Measurements from ENCODE around the gene HRH2.

Gene HRH2

DNA sequence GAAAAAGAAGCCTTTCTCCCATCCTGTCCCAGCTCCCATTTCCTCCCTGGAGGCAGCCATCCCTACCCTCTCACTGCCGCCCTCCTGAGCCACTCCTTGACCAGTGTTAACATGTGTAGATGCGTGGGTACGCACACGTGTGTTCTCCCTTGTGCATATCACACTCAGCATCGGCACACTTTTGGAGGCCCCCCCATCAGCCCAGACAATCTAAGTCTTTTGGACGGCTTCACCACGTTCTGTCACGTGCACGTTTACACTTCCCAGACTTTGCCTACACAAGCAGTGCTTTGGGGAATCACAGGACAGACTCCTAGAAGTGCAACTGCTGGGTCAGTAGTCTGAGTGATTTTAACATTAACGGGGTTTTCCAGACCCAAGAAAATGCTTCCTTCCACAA is 18.0 kb downstream of the HRH2 start:
- DNase-seq (ENCODE audit: low read depth in 3 of 3): no peak

DNA sequence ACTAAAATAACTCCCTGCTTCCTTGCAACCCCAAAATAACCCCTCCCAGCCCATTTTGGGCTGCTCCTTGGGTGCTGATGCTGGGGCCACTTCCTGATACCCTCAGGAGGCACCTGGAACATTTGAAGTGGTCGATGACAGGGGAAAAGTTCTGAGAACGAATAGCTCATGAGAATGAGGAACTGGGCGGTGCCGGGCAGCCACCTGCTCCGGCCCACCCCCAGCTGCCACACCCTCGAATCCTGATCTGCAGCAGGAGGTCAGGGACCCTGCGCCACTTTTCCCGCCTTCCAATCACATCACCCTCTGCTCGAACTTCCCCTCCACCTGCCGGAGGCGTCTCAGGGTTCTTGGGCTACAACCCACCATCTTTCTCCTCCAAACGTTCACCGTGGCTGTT is 19.7 kb downstream of the HRH2 start:
- no peak for DNase-seq (ENCODE audit: low read depth in 3 of 3)

DNA sequence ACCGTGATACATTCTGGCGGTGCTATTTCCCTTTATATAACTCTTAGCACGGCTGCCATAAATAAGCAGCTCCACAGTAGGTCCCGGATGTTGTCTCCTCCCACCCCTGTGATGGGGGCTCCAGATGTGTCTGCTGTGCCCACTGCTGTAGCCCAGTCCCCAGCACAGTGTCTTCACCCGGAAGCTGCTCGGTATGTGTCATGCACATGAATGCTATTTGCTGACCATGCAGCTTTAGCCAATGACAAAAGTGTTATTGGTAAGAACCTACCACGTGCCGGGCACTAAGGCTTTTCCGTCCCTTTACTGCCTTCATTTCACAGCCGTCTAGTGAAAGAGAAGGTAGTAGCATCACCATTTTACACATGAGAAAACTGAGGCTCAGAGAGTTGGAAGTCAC is 20.2 kb downstream of the HRH2 start:
- no peak for DNase-seq (ENCODE audit: low read depth in 3 of 3)

DNA sequence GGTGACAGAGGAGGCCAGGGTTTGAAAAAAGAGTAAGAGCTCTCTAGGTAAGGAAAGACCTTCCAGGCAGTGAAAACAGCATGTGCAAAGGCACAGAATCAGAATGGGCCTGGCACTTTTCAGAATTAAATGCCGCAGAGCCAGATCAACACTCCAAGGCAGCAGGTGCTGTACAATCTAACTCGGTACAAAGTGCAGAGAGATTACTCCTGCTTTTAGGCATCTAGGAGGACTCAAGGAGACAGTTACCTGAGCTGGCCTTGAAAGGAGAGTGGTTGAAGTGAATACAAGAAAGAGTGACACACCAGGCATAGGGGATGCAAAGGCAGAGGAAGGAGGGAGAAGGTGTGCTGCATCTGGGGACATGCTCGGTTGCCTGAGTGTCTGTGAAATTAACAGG is 21.5 kb downstream of the HRH2 start:
- no peak for DNase-seq (ENCODE audit: low read depth in 3 of 3)

DNA sequence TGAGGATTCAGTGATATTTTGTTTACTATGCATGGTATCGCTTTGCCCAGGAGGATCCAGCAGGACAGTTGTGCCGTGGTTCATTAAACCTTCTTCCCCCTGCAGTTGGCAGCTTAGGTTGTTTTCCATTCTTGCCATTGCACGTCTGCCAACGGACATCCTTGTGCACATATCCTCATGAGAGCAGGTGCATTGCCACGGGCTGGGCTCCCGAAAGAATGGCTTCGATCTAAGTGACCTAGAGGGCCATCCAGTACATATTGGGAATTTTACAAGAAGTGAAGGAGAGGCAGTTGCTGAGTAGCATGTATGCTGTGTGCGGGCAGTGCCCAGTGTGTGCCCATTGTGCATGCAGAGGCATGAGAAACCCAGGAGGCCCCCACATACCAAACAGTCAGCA is 22.1 kb downstream of the HRH2 start:
- DNase-seq (ENCODE audit: low read depth in 3 of 3): no peak

DNA sequence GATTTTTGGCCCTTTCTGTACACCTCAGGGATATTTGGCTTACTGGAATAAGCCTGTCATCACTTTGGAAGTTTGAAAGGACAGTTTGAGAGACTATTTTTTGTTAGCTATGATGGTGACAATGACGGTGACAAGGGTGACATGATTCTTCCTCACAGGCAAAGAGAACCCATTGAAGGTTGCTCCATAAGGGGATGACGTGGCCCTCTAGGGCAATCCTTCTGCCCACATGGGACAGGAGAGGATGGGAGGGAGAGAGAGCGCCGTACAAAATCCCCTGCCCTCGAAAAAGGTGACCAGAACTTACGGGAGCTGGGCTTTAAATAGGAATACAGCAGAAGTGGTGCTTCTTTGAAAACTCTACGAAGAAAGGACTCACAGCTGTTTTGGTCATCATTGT is 22.6 kb downstream of the HRH2 start:
- no peak for DNase-seq (ENCODE audit: low read depth in 3 of 3)

DNA sequence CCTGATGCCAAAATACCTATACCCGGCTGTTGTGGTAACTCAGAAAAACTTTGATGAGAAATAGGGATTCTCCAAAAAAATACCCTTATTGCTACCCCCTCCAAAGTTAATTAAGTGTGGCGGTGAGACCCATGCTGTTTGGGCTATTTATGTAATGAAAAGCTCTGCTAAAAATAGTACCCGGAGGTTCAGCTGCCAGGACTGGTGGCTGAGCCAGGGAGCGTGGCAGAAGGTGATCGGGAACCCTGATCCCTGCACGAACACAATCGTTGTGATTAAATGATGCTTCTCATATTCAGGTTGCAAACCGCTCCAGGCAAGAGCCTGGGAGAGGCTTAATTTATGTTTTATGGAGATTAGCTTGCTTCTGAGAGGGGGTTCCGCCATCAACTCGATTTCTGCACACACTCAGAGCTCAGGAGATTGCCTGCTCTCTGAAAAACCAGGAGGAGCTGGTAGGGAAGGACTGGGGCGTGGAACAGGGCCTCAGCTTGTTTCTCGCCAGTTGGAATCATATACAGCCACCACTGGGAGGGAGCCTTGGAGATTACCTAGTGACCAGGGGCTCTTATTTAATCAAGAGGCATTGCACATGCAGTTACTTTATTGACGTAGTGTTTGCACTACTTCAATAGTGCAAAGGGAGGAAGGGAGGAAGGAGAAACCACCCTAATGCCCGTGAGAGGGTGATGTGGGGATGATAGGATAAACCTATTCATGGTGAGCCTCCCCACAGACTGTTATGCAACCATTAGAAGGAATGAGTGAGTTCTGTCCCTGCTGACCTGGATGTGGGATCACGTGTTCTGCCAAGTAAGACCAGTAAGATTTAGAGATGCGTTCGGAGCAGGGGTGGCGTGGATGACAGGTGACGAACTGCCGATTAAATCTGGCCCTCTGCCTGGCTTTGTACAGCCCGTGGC is 23.4 kb downstream of the HRH2 start:
- no peak for DNase-seq (ENCODE audit: low read depth in 3 of 3)

DNA sequence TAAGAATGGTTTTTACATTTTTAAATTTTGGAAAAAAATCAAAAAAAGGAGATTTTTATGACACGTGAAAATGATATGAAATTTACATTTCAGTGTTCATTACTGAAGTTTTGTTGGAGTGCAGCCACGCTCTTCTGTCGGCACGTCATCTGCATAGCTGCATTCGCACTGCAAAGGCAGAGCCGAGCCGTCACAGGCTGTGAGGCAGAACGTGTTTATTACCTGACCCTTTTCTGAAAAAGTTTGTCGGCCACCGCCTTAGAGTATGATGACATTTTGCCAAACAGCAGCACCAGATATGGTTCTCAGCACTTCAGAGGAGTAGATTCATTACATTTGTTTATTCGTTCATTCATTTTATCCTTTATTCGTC is 24.1 kb downstream of the HRH2 start:
- DNase-seq (ENCODE audit: low read depth in 3 of 3): no peak

DNA sequence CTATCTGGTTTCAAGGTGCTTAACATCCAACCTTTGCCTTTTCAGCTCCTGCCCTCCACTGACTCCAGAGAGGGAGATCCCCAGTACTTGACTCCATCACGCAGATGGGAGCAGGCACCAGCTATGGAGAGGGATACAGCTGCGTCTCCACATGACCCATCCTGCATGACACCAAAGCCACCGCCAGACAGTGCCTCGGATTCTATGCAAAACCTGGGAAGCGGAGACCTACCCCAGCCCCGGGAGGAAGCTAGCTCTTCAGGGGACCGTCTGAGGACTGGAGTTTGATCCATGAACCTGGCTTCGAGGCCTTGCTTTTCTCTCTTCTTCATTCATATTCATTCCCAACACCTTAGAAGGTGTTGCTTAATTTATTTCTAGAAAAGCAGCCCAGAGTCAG is 24.8 kb downstream of the HRH2 start:
- DNase-seq (ENCODE audit: low read depth in 3 of 3): no peak

DNA sequence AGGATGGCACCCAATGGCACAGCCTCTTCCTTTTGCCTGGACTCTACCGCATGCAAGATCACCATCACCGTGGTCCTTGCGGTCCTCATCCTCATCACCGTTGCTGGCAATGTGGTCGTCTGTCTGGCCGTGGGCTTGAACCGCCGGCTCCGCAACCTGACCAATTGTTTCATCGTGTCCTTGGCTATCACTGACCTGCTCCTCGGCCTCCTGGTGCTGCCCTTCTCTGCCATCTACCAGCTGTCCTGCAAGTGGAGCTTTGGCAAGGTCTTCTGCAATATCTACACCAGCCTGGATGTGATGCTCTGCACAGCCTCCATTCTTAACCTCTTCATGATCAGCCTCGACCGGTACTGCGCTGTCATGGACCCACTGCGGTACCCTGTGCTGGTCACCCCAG is 25.4 kb downstream of the HRH2 start:
- DNase-seq (ENCODE audit: low read depth in 3 of 3): no peak

DNA sequence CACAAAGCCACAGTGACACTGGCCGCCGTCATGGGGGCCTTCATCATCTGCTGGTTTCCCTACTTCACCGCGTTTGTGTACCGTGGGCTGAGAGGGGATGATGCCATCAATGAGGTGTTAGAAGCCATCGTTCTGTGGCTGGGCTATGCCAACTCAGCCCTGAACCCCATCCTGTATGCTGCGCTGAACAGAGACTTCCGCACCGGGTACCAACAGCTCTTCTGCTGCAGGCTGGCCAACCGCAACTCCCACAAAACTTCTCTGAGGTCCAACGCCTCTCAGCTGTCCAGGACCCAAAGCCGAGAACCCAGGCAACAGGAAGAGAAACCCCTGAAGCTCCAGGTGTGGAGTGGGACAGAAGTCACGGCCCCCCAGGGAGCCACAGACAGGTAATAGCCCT is 26.1 kb downstream of the HRH2 start:
- DNase-seq (ENCODE audit: low read depth in 3 of 3): no peak

DNA sequence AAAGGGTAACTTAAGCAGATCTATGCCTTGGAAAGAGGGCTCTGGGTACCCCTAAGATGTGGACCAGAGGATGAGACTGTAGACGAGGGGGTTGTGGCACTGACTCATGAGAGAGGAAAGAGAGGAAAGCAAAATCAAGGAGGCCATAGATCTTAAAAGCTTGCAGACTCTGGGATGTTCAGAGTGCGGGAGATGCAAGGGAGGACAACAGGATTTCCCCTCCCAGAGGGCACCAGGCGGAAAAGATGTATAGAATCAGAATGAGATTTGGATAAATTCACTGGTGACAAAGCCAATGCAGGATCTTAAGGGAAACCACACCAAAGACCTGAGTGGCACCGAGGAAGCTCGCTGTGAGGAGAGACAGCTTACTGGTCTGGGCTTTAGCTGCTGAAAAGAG is 27.1 kb downstream of the HRH2 start:
- no peak for DNase-seq (ENCODE audit: low read depth in 3 of 3)

DNA sequence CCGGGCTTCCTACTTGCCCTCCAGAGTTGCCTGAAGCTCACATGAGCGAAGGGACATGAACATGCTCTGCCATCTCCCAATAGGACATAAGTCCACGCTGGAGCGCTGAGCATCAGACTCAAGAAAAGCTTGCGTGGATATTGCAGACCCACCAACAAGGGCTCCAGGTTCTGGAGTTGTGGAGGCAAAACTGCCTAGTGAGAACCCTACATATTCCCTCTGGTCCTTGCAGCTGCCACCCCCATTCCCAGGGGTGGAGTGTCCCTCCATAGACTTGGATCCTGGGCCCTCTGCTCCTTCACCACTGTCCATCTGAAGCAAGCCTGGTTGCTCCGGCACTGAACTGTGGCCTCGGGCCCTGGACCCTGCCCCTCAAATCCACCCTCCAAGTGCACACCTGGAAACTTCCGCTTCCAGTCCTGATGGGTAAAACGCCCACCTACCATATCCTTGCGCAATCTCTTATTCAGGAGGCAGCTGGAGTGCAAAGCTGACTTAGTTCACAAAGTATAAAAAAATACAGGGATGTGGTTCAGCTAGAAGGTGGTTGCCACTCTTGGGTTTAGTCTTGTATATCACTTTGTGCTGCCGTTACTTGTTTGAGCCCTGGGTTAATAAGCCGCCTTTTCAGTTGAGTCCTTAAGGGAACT is 28.0 kb downstream of the HRH2 start:
- no peak for DNase-seq (ENCODE audit: low read depth in 3 of 3)

DNA sequence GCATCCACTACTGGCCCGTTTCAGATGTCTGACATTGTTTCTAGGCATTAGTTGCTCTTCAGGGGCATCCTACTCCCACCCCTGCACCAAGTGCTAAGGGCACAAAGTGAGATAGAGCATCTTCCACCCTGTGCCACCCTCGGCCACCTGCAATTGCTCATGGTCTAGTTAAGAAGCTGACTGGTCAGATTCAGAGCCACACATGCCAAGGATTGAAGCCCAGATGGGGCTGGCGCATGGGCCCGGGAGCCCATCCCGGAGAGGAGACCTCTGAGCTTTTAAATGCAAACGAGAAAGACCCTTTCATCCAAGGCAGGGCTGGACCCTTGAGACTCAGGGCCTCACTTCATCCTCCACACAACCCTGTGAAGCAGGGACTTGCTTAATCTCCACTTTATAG is 28.5 kb downstream of the HRH2 start:
- no peak for DNase-seq (ENCODE audit: low read depth in 3 of 3)

DNA sequence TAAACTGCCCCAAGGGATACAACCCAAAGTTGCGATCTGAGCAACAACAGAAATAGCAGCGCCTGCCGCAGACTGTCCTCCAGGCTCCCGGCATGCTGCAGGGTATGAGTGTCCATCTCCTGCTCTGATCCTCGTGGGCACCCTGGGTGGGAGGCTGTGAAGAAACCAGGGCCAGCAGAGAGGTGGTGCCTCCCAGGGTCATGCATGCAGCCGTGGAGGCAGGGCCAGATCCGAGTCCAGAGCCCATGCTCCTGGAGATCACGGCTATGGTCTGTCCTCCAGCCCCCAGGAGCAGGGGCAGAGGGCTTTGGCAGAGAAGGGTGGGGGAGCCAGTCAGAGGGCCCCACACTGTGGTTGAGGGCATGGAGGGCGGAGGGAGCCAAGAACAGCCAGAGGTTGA is 29.0 kb downstream of the HRH2 start:
- DNase-seq (ENCODE audit: low read depth in 3 of 3): no peak

DNA sequence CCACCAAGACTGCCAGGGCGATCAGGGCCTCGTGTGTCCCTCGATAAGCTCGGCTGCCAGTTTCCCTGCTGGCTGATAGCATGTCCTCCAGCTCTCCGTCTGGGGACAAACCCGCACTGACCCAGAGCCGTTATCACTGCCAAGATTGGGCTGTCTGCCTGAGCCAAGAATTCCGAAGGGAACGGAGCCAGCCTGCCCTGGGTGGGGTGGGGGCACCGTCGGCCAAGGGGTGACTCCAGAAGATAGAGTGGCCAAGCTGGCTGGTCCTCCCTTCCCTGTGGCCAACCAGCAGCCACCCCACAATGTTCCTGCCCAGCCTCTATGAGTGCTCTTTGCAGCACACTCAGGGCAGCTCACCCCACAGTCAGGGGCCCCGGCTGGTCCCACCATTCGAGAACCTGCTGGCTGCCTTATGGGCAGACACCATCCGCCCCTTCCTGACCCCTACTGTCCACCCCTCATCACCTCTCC is 29.4 kb downstream of the HRH2 start:
- DNase-seq (ENCODE audit: low read depth in 3 of 3): no peak

DNA sequence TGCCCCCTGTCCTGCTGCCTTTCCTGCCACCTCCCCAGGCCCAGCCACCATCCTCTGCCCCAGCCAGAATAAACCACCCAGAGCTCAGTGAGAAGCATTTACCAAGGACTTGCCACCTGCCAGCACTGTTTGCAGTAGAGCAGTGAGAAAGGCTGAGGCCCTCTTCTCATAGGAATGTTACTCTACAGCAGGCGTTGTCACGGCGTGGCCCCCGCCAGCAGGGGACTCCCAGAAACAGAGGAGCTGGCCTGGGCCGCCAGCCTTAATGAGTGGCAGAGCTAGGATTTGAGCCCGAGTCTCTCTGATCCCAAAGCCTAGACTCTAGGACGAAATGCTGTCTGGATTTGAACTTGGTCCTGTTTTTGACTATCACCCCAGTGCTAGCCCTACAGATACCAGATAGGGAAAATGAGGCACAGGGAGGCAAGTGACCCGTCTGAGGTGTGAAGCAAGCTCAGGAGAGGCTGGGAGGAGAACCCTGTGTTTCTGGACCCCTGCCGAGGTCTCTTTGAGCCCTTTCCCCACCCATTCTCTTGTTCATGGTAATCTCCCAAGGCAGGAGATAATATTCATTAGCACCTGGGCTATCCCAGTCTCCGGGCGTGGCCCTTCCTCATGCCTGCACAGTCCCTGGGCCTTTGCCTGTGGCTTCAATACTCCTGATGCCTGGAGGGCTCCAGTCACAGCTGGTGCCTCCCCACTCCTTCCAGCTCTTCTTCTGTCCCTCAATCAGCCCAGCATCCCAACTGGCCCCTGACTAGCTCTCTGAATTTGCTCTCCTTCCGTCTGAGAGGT is 30.7 kb downstream of the HRH2 start:
- no peak for DNase-seq (ENCODE audit: low read depth in 3 of 3)

DNA sequence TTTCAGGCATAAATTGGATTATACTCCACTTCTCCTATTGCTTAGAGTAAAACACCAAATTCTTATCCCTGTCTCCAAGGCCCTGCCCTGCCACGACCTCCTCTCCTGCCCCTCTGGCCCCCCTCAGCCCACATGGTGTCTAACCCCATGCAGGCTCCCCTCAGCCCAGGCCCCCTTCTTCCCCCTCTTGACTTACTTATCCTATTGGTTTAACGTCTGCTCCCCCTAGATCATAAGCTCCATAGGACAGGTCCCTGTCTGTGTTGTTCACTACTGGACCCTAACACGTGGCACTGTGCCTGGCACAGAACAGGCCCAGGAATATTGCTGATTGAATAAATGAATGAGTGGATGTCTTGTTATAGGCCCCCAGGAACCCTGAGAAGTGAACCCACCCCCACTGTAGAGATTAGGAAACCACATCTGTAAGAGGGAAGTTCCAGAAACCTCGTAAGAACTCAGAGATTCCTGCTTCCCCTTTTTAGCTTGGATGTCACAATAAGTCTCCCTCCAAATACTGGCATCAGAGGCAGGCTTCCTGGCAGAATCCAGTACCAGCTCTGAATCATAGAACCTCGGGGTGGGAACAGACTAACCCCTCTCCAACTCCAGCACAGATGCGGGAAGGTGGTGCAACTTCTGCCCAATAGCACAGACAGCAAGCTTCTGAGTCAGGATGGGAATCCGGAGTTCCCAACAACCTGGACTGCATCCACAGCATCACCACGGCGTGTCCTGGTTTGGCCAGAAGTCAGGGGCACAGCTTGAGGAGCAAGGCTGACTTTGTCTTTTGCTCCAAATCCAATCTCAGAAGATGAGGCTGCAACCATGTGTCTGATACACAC is 31.5 kb downstream of the HRH2 start:
- DNase-seq (ENCODE audit: low read depth in 3 of 3): no peak

DNA sequence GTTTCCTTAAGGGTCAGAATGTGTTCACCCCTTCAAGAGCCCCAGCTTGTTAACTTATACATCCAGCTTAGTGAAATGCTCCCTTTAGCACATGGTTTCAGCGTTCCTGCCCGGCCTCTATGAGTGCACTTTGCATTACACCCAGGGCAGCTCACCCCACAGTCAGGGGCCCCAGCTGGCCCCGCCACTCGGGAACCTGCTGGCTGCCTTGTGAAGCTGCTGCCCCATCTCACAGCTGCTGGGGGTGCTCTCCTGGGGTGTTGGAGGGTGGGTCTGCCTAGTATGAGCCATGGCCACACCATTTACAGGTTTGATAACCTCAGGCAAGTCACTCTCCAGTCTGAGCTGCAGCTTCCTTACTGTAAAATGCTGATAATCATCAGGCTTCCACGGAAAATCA is 32.2 kb downstream of the HRH2 start:
- DNase-seq (ENCODE audit: low read depth in 3 of 3): no peak

DNA sequence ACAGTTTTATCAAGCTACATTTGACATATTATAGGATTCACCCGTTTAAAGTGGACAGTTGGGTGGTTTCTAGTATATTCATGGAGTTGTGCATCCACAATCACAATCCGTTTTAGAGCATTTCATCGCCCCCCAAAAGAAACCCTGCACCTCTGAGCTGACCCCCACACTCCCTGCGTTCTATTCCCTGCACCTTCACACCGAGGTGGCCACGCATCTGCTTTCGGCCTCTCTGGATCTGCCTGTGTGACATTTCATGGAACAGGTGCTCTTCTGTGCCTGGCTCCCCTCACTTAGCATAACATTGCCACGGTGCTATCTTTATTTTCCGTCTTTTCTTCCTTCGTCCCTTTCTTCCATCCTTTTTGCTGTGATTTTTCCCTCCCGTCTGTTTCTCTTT is 32.7 kb downstream of the HRH2 start:
- DNase-seq (ENCODE audit: low read depth in 3 of 3): no peak

DNA sequence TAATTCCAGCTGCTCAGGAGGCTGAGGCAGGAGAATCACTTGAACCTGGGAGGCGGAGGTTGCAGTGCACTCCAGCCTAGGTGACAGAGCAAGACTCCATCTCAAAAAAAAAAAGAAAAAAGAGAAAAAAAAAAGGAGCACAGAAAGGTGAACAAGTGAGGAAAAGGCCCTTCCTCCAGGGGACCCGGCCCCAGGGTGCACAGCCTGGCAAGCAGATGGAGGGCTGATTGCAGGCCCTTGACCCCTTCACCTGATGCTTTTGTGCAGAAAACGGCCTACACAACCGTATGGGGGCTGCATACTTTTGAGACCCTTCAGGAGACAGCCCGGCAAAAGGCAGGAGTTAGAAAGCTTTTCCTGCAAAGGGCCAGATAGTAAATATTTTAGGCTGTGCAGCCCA is 33.9 kb downstream of the HRH2 start:
- no peak for DNase-seq (ENCODE audit: low read depth in 3 of 3)

Data from stimulated activated CD4-positive, alpha-beta T cell treated with anti-CD3 and anti-CD28 coated beads, TNF-alpha, amount 100 ng/mL, for 4 hours (primary cell).